Measurements from ENCODE around the gene CCKAR.

CCKAR gene

GRCh38 chr4:26491449-26492170, 1.3 kb upstream of the CCKAR start:
- DNase-seq (ENCODE audit: low read depth in 2 of 2, low spot score in 1 of 2): no peak

DNA sequence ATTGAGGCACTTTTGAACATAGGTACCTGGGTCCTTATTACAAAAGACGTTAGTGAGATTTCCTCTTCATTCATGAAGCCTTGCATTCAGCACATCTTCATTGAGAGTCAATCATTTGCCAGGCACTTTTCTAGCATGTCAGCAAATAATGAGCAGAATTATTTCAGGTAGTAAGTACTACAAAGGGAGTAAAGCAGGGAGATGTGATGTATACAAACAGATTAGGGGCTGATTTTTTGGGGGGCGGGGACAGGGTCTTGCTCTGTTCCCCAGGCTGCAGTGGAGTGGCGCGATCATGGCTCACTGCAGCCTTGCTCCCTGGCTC, 638 bp upstream of the CCKAR start:
- DNase-seq (ENCODE audit: low read depth in 2 of 2, low spot score in 1 of 2): no peak

- DNase-seq (ENCODE audit: low read depth in 2 of 2, low spot score in 1 of 2): no peak
Observed at GRCh38 chr4:26489101-26489985, 941 bp downstream of the CCKAR start.

DNA sequence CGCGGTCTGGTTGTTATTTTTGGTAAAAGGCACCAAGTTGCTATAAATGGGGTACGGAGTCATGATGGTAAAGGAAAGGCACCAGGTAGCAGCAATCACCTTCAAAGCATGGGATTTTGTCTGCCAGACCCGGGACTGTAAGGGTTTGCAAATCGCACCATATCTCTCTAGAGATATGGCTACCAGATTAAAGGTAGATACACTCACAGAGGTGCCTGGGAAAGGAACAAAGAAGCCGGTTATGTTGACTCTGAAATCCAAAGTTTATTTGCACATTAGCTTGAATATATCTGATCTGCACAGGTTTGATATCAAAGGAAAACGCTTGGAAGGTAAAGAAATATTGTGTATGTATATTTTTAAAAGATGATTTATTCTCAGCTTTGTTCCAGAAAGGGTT, 4.6 kb downstream of the CCKAR start:
- no peak for DNase-seq (ENCODE audit: low read depth in 2 of 2, low spot score in 1 of 2)

- no peak for DNase-seq (ENCODE audit: low read depth in 2 of 2, low spot score in 1 of 2)
Observed at GRCh38 chr4:26484516-26484915, 5.8 kb downstream of the CCKAR start.

- DNase-seq (ENCODE audit: low read depth in 2 of 2, low spot score in 1 of 2): no peak
Observed at GRCh38 chr4:26484032-26484515, 6.2 kb downstream of the CCKAR start.

- no peak for DNase-seq (ENCODE audit: low read depth in 2 of 2, low spot score in 1 of 2)
Observed at GRCh38 chr4:26482508-26483462, 7.5 kb downstream of the CCKAR start.

GRCh38 chr4:26478330-26478729, 12.0 kb downstream of the CCKAR start:
- DNase-seq (ENCODE audit: low read depth in 2 of 2, low spot score in 1 of 2): no peak

- no peak for DNase-seq (ENCODE audit: low read depth in 2 of 2, low spot score in 1 of 2)
Observed at GRCh38 chr4:26476545-26476944, 13.7 kb downstream of the CCKAR start.

- DNase-seq (ENCODE audit: low read depth in 2 of 2, low spot score in 1 of 2): no peak
Observed at GRCh38 chr4:26475716-26476115, 14.6 kb downstream of the CCKAR start.

GRCh38 chr4:26474551-26474950, 15.7 kb downstream of the CCKAR start:
- DNase-seq (ENCODE audit: low read depth in 2 of 2, low spot score in 1 of 2): no peak

GRCh38 chr4:26473893-26474292, 16.4 kb downstream of the CCKAR start:
- no peak for DNase-seq (ENCODE audit: low read depth in 2 of 2, low spot score in 1 of 2)

- DNase-seq (ENCODE audit: low read depth in 2 of 2, low spot score in 1 of 2): no peak
Observed at GRCh38 chr4:26471890-26472289, 18.4 kb downstream of the CCKAR start.

GRCh38 chr4:26468977-26469376, 21.3 kb downstream of the CCKAR start:
- DNase-seq (ENCODE audit: low read depth in 2 of 2, low spot score in 1 of 2): no peak

DNA sequence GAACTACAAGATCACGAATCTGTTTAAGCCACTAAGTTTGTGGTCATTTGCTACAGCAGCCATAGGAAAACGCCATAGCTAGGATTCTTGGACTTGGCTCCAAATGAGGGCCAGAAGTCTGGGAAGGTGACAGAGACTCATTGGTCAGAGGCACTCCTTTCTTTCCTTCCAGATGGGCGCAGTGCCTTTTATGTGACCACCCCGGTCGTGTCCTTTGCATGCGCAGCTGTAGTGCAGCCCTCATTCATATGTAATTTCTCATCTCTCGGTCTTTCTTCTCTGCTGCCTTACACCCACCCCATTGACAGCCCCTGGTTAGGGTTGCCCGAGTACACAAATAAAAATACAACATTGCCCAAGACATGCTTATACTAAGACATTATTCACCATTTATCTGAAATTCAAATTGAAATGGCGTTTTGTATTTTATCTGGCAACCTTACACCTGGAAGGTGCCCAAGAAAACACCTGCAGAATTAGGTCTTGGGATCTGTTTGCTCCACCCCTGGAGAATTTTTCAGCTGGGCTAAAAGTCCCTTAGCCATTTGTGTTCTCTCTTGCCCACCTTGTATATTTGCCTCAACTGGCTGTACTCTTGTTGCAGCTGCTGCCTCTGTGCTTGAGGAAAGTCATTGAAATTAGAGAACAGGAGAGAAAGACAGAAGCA, 21.9 kb downstream of the CCKAR start:
- DNase-seq (ENCODE audit: low read depth in 2 of 2, low spot score in 1 of 2): no peak

- no peak for DNase-seq (ENCODE audit: low read depth in 2 of 2, low spot score in 1 of 2)
Observed at GRCh38 chr4:26467724-26468123, 22.6 kb downstream of the CCKAR start.

DNA sequence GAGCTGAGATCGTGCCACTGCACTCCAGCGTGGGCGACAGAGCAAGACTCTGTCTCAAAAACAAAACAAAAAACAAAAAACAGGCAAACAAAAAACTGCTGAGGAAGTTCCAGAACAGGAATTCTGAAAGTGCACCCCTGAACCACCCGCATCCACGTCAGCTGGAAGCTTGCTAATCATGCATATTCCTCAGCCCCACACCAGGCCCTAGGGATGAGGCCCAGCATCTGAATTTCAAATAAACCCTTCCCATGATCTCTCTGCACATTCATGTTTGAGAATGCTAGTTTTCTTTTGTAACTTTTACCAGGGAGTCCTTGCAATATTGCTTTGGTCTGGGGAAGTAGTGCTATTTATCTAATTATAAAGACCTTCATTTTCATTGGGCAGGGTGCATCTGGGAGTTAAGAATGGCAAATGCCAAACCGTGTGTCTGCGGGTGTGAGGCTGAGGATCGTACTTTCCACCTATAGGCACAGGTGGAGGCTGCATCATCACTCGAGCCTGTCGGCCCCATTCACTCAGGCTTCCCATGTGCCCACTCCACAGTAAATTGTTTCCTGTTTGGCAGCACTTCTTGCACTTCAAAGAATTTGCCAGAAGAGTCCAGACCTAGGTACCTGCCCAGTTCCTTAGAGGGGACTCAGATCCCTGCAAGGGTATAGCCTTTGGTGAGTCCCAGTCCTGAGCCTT, 23.6 kb downstream of the CCKAR start:
- DNase-seq (ENCODE audit: low read depth in 2 of 2, low spot score in 1 of 2): no peak

DNA sequence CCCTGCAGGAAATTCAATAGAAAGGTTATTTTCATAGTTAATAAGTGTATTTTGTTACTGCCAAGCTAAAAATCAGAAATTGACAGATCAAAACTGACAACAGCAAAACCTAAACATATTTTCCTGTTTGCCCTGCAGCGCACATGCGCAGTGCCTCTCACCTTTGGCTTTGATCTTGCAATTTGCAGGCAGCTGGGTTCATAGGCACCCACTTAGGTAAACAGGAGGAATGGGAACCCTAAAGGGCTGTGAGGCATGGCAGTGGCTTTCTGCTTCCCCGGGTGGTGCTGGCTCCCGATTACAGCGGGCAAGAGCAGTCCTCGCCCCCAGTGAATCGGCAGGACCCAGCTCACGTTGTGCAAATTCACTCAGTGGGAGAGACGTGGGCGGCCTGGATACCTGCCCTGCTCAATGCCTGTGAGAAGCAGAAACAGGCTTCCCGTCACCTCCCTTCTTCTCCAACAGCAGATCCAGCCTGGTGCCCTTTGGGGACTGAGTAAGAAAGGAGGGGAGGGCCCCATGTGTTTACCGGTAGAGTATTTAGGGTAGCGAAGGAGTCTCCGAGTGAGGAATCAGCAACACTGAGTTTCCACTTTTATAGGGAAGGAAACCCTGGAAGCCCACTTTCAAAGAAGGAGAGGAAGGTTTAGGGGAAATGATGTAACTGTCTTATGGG, 25.7 kb downstream of the CCKAR start:
- no peak for DNase-seq (ENCODE audit: low read depth in 2 of 2, low spot score in 1 of 2)

DNA sequence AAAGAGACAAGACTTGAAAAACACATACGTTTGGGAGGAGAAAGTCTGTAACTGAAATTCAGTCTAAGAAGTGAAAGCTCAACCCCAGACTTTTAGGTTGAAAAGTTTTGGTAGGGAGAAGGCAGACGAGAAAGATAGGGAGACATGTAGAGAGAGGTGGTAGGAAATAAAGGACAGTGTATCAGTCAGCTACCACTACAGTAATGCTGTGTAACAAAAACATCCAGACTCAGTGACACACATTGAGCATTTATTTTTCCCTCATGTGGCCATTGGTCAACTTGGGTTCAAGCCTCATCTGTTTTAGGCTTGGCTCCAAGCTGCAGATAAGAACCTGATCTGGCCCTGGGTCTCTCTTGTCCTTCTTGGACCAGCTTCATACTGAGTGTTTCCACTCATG, 26.9 kb downstream of the CCKAR start:
- no peak for DNase-seq (ENCODE audit: low read depth in 2 of 2, low spot score in 1 of 2)

DNA sequence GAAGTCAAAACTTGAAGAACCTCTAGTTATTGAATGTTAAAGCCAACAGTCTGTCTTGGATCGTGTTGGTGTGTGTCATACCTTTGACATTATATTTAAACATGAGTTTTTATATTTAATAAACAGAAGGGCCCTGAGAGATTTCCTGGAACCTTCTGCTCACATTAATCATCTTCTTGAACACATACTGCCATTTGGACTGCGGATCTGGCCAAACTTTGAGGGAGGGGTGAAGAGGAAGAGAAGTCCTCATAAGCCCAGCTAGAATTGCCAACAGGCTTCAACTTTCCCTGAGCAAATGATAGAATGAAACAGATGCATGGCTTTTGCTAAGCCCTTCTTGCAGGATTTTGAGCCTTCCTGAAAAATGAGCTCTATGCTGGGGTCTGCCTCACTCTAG, 27.4 kb downstream of the CCKAR start:
- DNase-seq (ENCODE audit: low read depth in 2 of 2, low spot score in 1 of 2): no peak
